GM12878 (cell line): ENCODE data around the gene TARBP2.

Experiments
- BMI1 ChIP-seq: fragments of 450-650 bp; IDR thresholded peaks from 2 replicates; pipeline ENCODE4 v1.6.1; 2016; ENCODE audit warnings: mild to moderate bottlenecking, moderate library complexity, borderline replicate concordance
- BRCA1 ChIP-seq: IDR thresholded peaks from 2 replicates; pipeline ENCODE4 v1.6.1; 2011; ENCODE audit warnings: low read depth, low read length, improper control_type of control experiment
- HDAC2 ChIP-seq: fragments of 200-600 bp; sonication (generic); IDR thresholded peaks from 2 replicates; pipeline ENCODE4 v1.6.1; 2017
- KDM1A ChIP-seq: fragments of 200-600 bp; sonication (generic); IDR thresholded peaks from 2 replicates; pipeline ENCODE4 v1.6.1; 2016; ENCODE audit warnings: borderline replicate concordance
- POLR2A ChIP-seq: IDR thresholded peaks from 2 replicates; pipeline ENCODE4 v1.6.1; 2011; ENCODE audit warnings: low read depth, mild to moderate bottlenecking, low read length
- RFX5 ChIP-seq: IDR thresholded peaks from 2 replicates; pipeline ENCODE4 v1.6.1; 2011; ENCODE audit warnings: low read depth, low read length, improper control_type of control experiment
- SMARCA5 ChIP-seq: fragments of 450-650 bp; IDR thresholded peaks from 2 replicates; pipeline ENCODE4 v1.6.1; 2017; ENCODE audit warnings: mild to moderate bottlenecking
- SMC3 ChIP-seq: IDR thresholded peaks from 2 replicates; pipeline ENCODE4 v1.6.1; 2011; ENCODE audit warnings: low read length, improper control_type of control experiment, borderline replicate concordance
- TF ChIP-seq, protein P1 (sequence below): IDR thresholded peaks from 2 replicates; pipeline ENCODE4 v1.6.1; 2012; ENCODE audit warnings: low read depth, low read length, improper control_type of control experiment
- TF ChIP-seq, protein P2 (sequence below): IDR thresholded peaks from 2 replicates; pipeline ENCODE4 v1.6.1; 2011; ENCODE audit warnings: borderline replicate concordance, low read depth, mild to moderate bottlenecking, moderate library complexity, mixed read lengths, low read length; ENCODE audit not compliant: insufficient read depth; ENCODE audit errors: extremely low read length
- TF ChIP-seq, protein P3 (sequence below), 3 experiments: IDR thresholded peaks in 2 of 3; conservative IDR thresholded peaks in 1 of 3; 2 replicates each; pipeline ENCODE4 v1.5.1; 2011; ENCODE audit warnings: low read depth in 3 of 3, low read length in 3 of 3, mild to moderate bottlenecking in 3 of 3, control low read depth in 2 of 3, moderate library complexity in 2 of 3, inconsistent platforms in 1 of 3, mixed read lengths in 1 of 3; ENCODE audit not compliant: control insufficient read depth in 2 of 3, insufficient read depth in 1 of 3; ENCODE audit errors: extremely low read depth in 1 of 3
- TF ChIP-seq, protein P4 (sequence below): fragments of 450-650 bp; IDR thresholded peaks from 2 replicates; pipeline ENCODE4 v1.6.1; 2017; ENCODE audit warnings: mild to moderate bottlenecking
- TF ChIP-seq, protein P5 (sequence below): fragments of 450-650 bp; IDR thresholded peaks from 2 replicates; pipeline ENCODE4 v1.6.1; 2017; ENCODE audit warnings: mild to moderate bottlenecking, low read depth, inconsistent platforms; ENCODE audit not compliant: poor library complexity, severe bottlenecking

DNA sequence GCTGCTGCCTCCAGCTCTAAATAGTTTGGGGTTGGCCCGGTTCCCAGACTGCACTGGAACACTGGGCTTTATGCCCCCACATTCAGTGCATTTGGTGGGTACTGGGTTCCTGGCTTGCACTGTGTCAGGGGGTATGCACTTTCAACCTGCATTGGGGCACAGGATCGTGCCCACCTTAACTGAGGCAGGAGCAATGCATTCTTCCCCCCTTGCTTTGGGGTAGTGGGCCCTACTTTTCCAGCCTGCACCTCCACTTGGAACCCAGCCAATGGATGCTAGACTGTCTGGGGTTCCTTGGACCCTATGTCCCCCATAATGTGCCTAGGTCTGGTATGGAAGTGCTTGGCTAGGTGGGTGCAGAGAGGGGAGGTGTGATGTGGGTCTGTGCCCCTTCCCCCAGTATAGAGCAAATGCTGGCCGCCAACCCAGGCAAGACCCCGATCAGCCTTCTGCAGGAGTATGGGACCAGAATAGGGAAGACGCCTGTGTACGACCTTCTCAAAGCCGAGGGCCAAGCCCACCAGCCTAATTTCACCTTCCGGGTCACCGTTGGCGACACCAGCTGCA lies 615 bp downstream of the TARBP2 start:
- no peak for TF ChIP-seq BMI1
- TF ChIP-seq RFX5: no peak
- TF ChIP-seq, protein P1, sequence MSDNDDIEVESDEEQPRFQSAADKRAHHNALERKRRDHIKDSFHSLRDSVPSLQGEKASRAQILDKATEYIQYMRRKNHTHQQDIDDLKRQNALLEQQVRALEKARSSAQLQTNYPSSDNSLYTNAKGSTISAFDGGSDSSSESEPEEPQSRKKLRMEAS: no peak
- TF ChIP-seq, protein P2, sequence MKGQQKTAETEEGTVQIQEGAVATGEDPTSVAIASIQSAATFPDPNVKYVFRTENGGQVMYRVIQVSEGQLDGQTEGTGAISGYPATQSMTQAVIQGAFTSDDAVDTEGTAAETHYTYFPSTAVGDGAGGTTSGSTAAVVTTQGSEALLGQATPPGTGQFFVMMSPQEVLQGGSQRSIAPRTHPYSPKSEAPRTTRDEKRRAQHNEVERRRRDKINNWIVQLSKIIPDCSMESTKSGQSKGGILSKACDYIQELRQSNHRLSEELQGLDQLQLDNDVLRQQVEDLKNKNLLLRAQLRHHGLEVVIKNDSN: no peak
- TF ChIP-seq SMC3: no peak
- TF ChIP-seq HDAC2: no peak
- TF ChIP-seq, protein P3, sequence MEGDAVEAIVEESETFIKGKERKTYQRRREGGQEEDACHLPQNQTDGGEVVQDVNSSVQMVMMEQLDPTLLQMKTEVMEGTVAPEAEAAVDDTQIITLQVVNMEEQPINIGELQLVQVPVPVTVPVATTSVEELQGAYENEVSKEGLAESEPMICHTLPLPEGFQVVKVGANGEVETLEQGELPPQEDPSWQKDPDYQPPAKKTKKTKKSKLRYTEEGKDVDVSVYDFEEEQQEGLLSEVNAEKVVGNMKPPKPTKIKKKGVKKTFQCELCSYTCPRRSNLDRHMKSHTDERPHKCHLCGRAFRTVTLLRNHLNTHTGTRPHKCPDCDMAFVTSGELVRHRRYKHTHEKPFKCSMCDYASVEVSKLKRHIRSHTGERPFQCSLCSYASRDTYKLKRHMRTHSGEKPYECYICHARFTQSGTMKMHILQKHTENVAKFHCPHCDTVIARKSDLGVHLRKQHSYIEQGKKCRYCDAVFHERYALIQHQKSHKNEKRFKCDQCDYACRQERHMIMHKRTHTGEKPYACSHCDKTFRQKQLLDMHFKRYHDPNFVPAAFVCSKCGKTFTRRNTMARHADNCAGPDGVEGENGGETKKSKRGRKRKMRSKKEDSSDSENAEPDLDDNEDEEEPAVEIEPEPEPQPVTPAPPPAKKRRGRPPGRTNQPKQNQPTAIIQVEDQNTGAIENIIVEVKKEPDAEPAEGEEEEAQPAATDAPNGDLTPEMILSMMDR (IDR thresholded peaks at IDR 0.05 in 2 of 3, conservative IDR thresholded peaks at IDR 0.05 in 1 of 3; ENCODE audit: control insufficient read depth in 2 of 3, extremely low read depth in 1 of 3, insufficient read depth in 1 of 3, low read depth in 3 of 3, low read length in 3 of 3): no peak
- TF ChIP-seq, protein P4, sequence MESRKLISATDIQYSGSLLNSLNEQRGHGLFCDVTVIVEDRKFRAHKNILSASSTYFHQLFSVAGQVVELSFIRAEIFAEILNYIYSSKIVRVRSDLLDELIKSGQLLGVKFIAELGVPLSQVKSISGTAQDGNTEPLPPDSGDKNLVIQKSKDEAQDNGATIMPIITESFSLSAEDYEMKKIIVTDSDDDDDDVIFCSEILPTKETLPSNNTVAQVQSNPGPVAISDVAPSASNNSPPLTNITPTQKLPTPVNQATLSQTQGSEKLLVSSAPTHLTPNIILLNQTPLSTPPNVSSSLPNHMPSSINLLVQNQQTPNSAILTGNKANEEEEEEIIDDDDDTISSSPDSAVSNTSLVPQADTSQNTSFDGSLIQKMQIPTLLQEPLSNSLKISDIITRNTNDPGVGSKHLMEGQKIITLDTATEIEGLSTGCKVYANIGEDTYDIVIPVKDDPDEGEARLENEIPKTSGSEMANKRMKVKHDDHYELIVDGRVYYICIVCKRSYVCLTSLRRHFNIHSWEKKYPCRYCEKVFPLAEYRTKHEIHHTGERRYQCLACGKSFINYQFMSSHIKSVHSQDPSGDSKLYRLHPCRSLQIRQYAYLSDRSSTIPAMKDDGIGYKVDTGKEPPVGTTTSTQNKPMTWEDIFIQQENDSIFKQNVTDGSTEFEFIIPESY: no peak
- TF ChIP-seq POLR2A: no peak
- 0 out of 2 replicates have a peak, but pooled peaks have one; percentile 63 for TF ChIP-seq SMARCA5
- no peak for TF ChIP-seq KDM1A
- TF ChIP-seq BRCA1: no peak
- TF ChIP-seq, protein P5, sequence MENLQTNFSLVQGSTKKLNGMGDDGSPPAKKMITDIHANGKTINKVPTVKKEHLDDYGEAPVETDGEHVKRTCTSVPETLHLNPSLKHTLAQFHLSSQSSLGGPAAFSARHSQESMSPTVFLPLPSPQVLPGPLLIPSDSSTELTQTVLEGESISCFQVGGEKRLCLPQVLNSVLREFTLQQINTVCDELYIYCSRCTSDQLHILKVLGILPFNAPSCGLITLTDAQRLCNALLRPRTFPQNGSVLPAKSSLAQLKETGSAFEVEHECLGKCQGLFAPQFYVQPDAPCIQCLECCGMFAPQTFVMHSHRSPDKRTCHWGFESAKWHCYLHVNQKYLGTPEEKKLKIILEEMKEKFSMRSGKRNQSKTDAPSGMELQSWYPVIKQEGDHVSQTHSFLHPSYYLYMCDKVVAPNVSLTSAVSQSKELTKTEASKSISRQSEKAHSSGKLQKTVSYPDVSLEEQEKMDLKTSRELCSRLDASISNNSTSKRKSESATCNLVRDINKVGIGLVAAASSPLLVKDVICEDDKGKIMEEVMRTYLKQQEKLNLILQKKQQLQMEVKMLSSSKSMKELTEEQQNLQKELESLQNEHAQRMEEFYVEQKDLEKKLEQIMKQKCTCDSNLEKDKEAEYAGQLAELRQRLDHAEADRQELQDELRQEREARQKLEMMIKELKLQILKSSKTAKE: no peak
